CD4-positive, alpha-beta T cell treated with Interleukin-12 subunit alpha and Interleukin-12 subunit beta, for 1 hour (primary cell): ENCODE results near the gene SDCBP2.
"Not testable (repeated sequence)": the region's sequence is repeated elsewhere in the genome, so short reads cannot be mapped to it uniquely, and the experiment has no call there.

ENCODE experiments used
- DNase-seq: peaks from one replicate; pipeline ENCODE4 v3.0.0-alpha.2; 2020

SDCBP2 gene

GRCh38 chr20:1357921-1358671, 29.2 kb upstream of the SDCBP2 start:
- no peak for DNase-seq

GRCh38 chr20:1353956-1354355, 25.0 kb upstream of the SDCBP2 start:
- DNase-seq, result no peak

GRCh38 chr20:1346315-1346969, 17.5 kb upstream of the SDCBP2 start:
- DNase-seq, result no peak

- DNase-seq, result no peak
Observed at GRCh38 chr20:1345756-1346093, 16.8 kb upstream of the SDCBP2 start.

- DNase-seq, result no peak
Observed at GRCh38 chr20:1345030-1345755, 16.3 kb upstream of the SDCBP2 start.

GRCh38 chr20:1343446-1344124, 14.6 kb upstream of the SDCBP2 start:
- not testable (repeated sequence) for DNase-seq

GRCh38 chr20:1341561-1342265, 12.8 kb upstream of the SDCBP2 start:
- no peak for DNase-seq

- DNase-seq, result no peak
Observed at GRCh38 chr20:1338801-1339200, 9.9 kb upstream of the SDCBP2 start.

GRCh38 chr20:1338096-1338495, 9.2 kb upstream of the SDCBP2 start:
- DNase-seq, result no peak

GRCh38 chr20:1337441-1337840, 8.5 kb upstream of the SDCBP2 start:
- no peak for DNase-seq

GRCh38 chr20:1336699-1337367, 7.9 kb upstream of the SDCBP2 start:
- DNase-seq, result peak; percentile 10

GRCh38 chr20:1335961-1336698, 7.2 kb upstream of the SDCBP2 start:
- no peak for DNase-seq

GRCh38 chr20:1334761-1335160, 5.8 kb upstream of the SDCBP2 start:
- no peak for DNase-seq

GRCh38 chr20:1334370-1334731, 5.4 kb upstream of the SDCBP2 start:
- no peak for DNase-seq

- no peak for DNase-seq
Observed at GRCh38 chr20:1333462-1334369, 4.8 kb upstream of the SDCBP2 start.

- DNase-seq, result no peak
Observed at GRCh38 chr20:1332749-1333300, 3.9 kb upstream of the SDCBP2 start.

- no peak for DNase-seq
Observed at GRCh38 chr20:1331801-1332453, 3.0 kb upstream of the SDCBP2 start.

GRCh38 chr20:1331101-1331500, 2.2 kb upstream of the SDCBP2 start:
- no peak for DNase-seq

- DNase-seq, result peak; percentile 52
Observed at GRCh38 chr20:1330075-1330830, 1.3 kb upstream of the SDCBP2 start.
